Measurements from ENCODE around the gene SLC16A2.

DNA sequence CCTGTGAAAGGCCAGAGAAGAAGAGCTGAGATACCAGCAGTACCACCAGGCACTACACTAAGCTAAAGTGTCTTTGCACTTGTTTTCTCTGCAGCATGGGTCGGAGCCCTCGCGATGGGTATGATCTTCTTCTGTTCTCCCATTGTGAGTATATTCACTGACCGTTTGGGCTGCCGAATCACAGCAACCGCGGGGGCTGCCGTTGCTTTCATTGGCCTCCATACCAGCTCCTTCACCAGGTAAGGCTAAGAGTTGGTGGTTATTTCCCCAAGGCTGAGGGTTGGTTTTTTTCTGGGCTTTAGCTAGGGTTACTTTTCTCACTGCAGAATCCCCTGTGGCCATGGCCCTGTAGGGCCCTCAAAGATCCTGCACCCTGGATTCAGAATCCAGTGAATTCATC, 99.6 kb downstream of the SLC16A2 start:
- TF ChIP-seq, protein P1, sequence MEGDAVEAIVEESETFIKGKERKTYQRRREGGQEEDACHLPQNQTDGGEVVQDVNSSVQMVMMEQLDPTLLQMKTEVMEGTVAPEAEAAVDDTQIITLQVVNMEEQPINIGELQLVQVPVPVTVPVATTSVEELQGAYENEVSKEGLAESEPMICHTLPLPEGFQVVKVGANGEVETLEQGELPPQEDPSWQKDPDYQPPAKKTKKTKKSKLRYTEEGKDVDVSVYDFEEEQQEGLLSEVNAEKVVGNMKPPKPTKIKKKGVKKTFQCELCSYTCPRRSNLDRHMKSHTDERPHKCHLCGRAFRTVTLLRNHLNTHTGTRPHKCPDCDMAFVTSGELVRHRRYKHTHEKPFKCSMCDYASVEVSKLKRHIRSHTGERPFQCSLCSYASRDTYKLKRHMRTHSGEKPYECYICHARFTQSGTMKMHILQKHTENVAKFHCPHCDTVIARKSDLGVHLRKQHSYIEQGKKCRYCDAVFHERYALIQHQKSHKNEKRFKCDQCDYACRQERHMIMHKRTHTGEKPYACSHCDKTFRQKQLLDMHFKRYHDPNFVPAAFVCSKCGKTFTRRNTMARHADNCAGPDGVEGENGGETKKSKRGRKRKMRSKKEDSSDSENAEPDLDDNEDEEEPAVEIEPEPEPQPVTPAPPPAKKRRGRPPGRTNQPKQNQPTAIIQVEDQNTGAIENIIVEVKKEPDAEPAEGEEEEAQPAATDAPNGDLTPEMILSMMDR (IDR thresholded peaks at IDR 0.05) = no peak
- TF ChIP-seq POLR2A (IDR thresholded peaks at IDR 0.05) = no peak

Measured in body of pancreas (tissue), 4 donors.